Lung microvascular endothelial cell (primary cell): ENCODE measurements around the gene CYP2D6. TPM values are rescaled to one million over a fixed set of nuclear protein-coding genes. Genes with fewer than 3 reads are reported as not detected.
A peak's percentile ranks its signal among the peaks of the same experiment; 100 is the strongest.

Experiments used
- DNase-seq, 2 donors: peaks; one replicate each; pipeline versions ENCODE4 v3.0.0 to v3.0.0-alpha.2; 2010; ENCODE audit warnings: low read depth in 2 of 2
- total RNA-seq: library from RNA; depleted of rRNA; stranded (reverse); fragments of >200 nt; gene quantifications from 2 replicates; pipeline ENCODE4 v1.2.1, GENCODE V29; 2014

Gene CYP2D6
- total RNA-seq, 1 donor from 2014 or later: 0.20 TPM

- DNase-seq: no peak
These were observed 45.7 kb downstream of the CYP2D6 start for GRCh38 chr22:42084874-42085273.

- DNase-seq: no peak
These were observed 47.5 kb downstream of the CYP2D6 start for GRCh38 chr22:42083119-42083518.

GRCh38 chr22:42080287-42080686 is 50.3 kb downstream of the CYP2D6 start:
- DNase-seq: peak; percentile 61 to 89

GRCh38 chr22:42079319-42080251 is 51.0 kb downstream of the CYP2D6 start, which contains the start of gene SMDT1:
Gene SMDT1 (plus strand): TSS chr22:42079700. CDS start chr22:42079769, 69 bp downstream.
- peak; percentile 99 for DNase-seq

GRCh38 chr22:42078469-42079318 is 51.9 kb downstream of the CYP2D6 start:
- DNase-seq: peak; percentile 14 to 29

- no peak for DNase-seq
These were observed 53.0 kb downstream of the CYP2D6 start for GRCh38 chr22:42077486-42078125.

- DNase-seq: no peak
These were observed 53.7 kb downstream of the CYP2D6 start for GRCh38 chr22:42076764-42077485.

Other genes starting within 250 kb of the CYP2D6 start
- gene SHISA8, start 215.7 kb downstream of the CYP2D6 start, total RNA-seq: not detected in 2 replicates
- under 0.01 TPM in 1 of 2 replicates, not detected in the other for gene TNFRSF13C, start 204.0 kb downstream of the CYP2D6 start, total RNA-seq
- 5.4 and 15.9 TPM in 2 replicates for gene CENPM, start 183.7 kb downstream of the CYP2D6 start, total RNA-seq
- under 0.01 TPM in 2 replicates for gene SEPTIN3, start 161.4 kb downstream of the CYP2D6 start, total RNA-seq
- gene WBP2NL, start 132.0 kb downstream of the CYP2D6 start, total RNA-seq: not detected in 2 replicates
- 12.3 and 19.0 TPM in 2 replicates for gene NAGA, start 60.0 kb downstream of the CYP2D6 start, total RNA-seq
- 17.0 and 22.8 TPM in 2 replicates for gene PHETA2, start 56.6 kb downstream of the CYP2D6 start, total RNA-seq
- gene SMDT1, start 51.1 kb downstream of the CYP2D6 start, total RNA-seq: 7.6 and 8.1 TPM in 2 replicates
- 47.9 and 48.2 TPM in 2 replicates for gene NDUFA6, start 40.0 kb downstream of the CYP2D6 start, total RNA-seq
- gene TCF20, start 139.8 kb upstream of the CYP2D6 start, total RNA-seq: 13.3 and 16.9 TPM in 2 replicates